Spleen (tissue), 11 donors: ENCODE measurements around the gene VPS51. TPM values are rescaled to one million over a fixed set of nuclear protein-coding genes. Genes with fewer than 3 reads are reported as not detected.
"Not testable (repeated sequence)": the region's sequence is repeated elsewhere in the genome, so short reads cannot be mapped to it uniquely, and the experiment has no call there.

Source experiments
- DNase-seq: peaks from one replicate; pipeline ENCODE4 v3.0.0-alpha.2; 2020
- H3K27ac ChIP-seq, 8 donors: fragments of 200-600 bp; sonication (generic) in 7 of 8; 1 replicate in 4 of 8; 2 replicates in 4 of 8; pipeline versions ENCODE4 v1.5.0 to v1.8.0; 2016 to 2021; ENCODE audit warnings: inconsistent platforms in 4 of 8, mild to moderate bottlenecking in 4 of 8, moderate library complexity in 1 of 8
- H3K27me3 ChIP-seq, 7 donors: fragments of 200-600 bp; sonication (generic) in 6 of 7; replicated peaks in 1 of 7; 1 replicate in 4 of 7; 2 replicates in 3 of 7; pipeline versions ENCODE4 v1.5.0 to v1.8.0; 2016 to 2021; ENCODE audit warnings: inconsistent platforms in 3 of 7, mild to moderate bottlenecking in 1 of 7
- H3K36me3 ChIP-seq, 6 donors: fragments of 200-600 bp; sonication (generic) in 5 of 6; 1 replicate in 4 of 6; 2 replicates in 2 of 6; pipeline versions ENCODE4 v1.5.0 to v1.8.0; 2016 to 2021; ENCODE audit warnings: inconsistent platforms in 2 of 6
- H3K4me1 ChIP-seq, 6 donors: fragments of 200-600 bp; sonication (generic) in 5 of 6; 1 replicate in 3 of 6; 2 replicates in 3 of 6; pipeline versions ENCODE4 v1.5.0 to v1.8.0; 2016 to 2021; ENCODE audit warnings: inconsistent platforms in 3 of 6
- H3K4me3 ChIP-seq, 8 donors: fragments of 200-600 bp; sonication (generic) in 7 of 8; 1 replicate in 4 of 8; 2 replicates in 4 of 8; pipeline versions ENCODE4 v1.5.0 to v1.8.0; 2016 to 2021; ENCODE audit warnings: inconsistent platforms in 4 of 8, mild to moderate bottlenecking in 4 of 8, moderate library complexity in 2 of 8
- H3K9me3 ChIP-seq, 8 donors: fragments of 200-600 bp; sonication (generic) in 7 of 8; 1 replicate in 4 of 8; 2 replicates in 4 of 8; pipeline versions ENCODE4 v1.5.0 to v1.8.0; 2016 to 2021; ENCODE audit warnings: inconsistent platforms in 4 of 8
- POLR2A ChIP-seq, 3 donors: fragments of 450-650 bp; IDR thresholded peaks; one replicate each; pipeline ENCODE4 v1.5.1; 2017; ENCODE audit warnings: antibody characterized with exemption in 3 of 3, mild to moderate bottlenecking in 1 of 3
- POLR2AphosphoS5 ChIP-seq, 3 donors: sonication (generic); formaldehyde crosslinking; IDR thresholded peaks; one replicate each; pipeline ENCODE4 v1.5.1; 2017; ENCODE audit warnings: antibody characterized with exemption in 3 of 3
- WGBS, 5 donors: extraction: QIAGEN DNeasy Blood & Tissue Kit in 3 of 5; methylation state at CpG; one replicate each; pipeline versions ENCODE4 v1.1.5 to v1.1.7; 2013 to 2018; 5-methylcytosine and 5-hydroxymethylcytosine counted together
- intact Hi-C: fragments of 100-400 bp; cut with DNase I; formaldehyde crosslinking; loops from one replicate; pipeline ENCODE4 v1.15.0; 2023; ENCODE audit warnings: low total_unique reads
- polyA plus RNA-seq, 3 donors: library from polyadenylated mRNA; stranded (reverse); fragments of 200-250 nt; gene quantifications; one replicate each; pipeline ENCODE4 v1.2.1, GENCODE V29; 2013
- total RNA-seq, 7 donors: library from RNA; depleted of rRNA in 3 of 7; stranded (reverse); fragments of >200 nt in 3 of 7; fragmentation: NEBNext Ultra II Directional in 4 of 7; extraction: Animal tissue kit (Norgen Biotek cat#: 25700) in 4 of 7; gene quantifications; one replicate each; pipeline versions ENCODE4 v1.1.0 to v1.2.1, GENCODE V29; 2016 to 2021
- TF ChIP-seq, protein P1 (sequence below), 11 experiments: fragments of 200-600 bp in 7 of 11; fragments of 450-650 bp in 4 of 11; sonication (generic) in 4 of 11; IDR thresholded peaks in 8 of 11; conservative IDR thresholded peaks in 3 of 11; 1 replicate in 7 of 11; 2 replicates in 4 of 11; pipeline versions ENCODE4 v1.4.0 to v1.8.0; 2016 to 2021; ENCODE audit warnings: antibody characterized with exemption in 11 of 11, inconsistent platforms in 4 of 11, mild to moderate bottlenecking in 1 of 11
- donor health status: healthy with polysubstance abuse.
- donor health status: DM: no; HTN: no; CAD: no; lungs with moderate emphysema.
- donor health status: DM: no; HTN: no; CAD: no.
- donor health status: Bipolar disorder and iron deficiency.
- donor health status: healthy.
- donor health status: DM: no; HTN: no; CAD: no.
- donor health status: DM: yes; HTN: yes; CAD: no.

Gene VPS51
- total and polyA plus RNA-seq, 10 donors = 103 to 570 (median 149) TPM

DNA sequence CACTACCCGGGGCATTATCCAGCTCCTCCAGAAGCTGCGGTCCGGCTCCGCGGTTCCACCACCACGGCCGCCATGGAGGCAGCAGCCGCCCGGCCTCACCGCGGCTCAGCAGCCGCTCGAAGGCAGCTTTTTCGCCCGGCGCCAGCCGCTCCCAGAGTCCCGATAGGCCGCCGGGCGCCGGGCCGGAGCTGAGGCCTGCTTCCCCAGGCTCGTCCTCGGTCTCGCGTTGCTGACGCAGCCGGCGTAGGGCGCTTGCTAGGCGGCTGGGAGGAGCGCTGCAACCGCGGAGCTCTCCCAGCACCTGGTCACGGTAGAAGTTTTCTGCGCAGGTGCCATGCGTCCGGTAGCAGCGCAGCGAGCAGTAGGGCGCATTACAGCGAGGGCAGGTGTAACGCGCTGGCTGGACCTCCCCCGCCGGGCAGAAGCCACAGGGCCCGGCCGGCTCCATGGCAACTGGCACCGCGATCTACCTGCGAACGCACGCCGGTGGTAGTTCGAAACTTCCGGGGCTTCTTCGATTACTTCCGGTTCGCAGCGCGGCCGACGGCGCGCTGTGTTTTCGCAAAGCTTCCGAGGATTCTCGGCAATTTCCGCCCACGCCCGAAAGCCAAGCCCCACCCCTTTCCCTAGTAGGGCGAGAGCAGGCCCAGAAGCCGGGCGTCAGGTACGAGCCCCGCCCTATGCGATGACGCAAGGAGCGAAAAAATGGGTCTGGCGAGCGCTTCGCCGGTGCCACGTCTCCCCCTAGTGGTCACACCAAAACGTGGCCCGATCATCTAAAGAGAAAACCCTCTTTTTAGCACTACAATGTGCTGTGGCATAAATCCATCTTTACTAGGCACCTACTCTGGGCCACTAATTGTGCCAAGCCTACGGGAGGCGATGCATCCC is 21.4 kb downstream of the VPS51 start, which contains the start of gene ZNHIT2:
Gene ZNHIT2 (minus strand): TSS at position 496 of the 891 bp plus-strand sequence. CDS start 48 bp downstream, at position 448.
- Histone ChIP-seq H3K9me3 (no peaks in the 10 kb centered on the region), H3K4me3 (peak within 1 kb of the TSS; percentile 77 to 99 (median 93)), H3K27me3 (no peaks in the 10 kb centered on the region), H3K27ac (peak within 1 kb of the TSS; percentile 79 to 98 (median 88)), H3K36me3 (peaks cover 0 to 56% (median 38%) of the 10 kb centered on the region in 6 donors), H3K4me1 (peaks cover 32 to 89% (median 66%) of the 10 kb centered on the region in 6 donors)
- DNase-seq = peak; percentile 100
- TF ChIP-seq, protein P1, sequence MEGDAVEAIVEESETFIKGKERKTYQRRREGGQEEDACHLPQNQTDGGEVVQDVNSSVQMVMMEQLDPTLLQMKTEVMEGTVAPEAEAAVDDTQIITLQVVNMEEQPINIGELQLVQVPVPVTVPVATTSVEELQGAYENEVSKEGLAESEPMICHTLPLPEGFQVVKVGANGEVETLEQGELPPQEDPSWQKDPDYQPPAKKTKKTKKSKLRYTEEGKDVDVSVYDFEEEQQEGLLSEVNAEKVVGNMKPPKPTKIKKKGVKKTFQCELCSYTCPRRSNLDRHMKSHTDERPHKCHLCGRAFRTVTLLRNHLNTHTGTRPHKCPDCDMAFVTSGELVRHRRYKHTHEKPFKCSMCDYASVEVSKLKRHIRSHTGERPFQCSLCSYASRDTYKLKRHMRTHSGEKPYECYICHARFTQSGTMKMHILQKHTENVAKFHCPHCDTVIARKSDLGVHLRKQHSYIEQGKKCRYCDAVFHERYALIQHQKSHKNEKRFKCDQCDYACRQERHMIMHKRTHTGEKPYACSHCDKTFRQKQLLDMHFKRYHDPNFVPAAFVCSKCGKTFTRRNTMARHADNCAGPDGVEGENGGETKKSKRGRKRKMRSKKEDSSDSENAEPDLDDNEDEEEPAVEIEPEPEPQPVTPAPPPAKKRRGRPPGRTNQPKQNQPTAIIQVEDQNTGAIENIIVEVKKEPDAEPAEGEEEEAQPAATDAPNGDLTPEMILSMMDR (IDR thresholded peaks at IDR 0.05 in 8 of 11, conservative IDR thresholded peaks at IDR 0.05 in 3 of 11) = peak; percentile 79 to 99 (median 95)
- peak; percentile 89 to 94 (median 92) for TF ChIP-seq POLR2AphosphoS5 (IDR thresholded peaks at IDR 0.05)
- peak in 1 of 3 donors; percentile 33 for TF ChIP-seq POLR2A (IDR thresholded peaks at IDR 0.05)
- intact Hi-C loops = loop anchor here (5.0 kb wide), 1 partner anchor 65 kb away; the partner anchor contains the start of gene CAPN1
- 0 to 1% (median 1%) methylated on average over 54 to 89 of the region's 89 CpGs for WGBS, 5 donors

- peaks cover 27 to 89% (median 66%) of the 10 kb centered on the region in 6 donors for H3K4me1 ChIP-seq
- H3K27me3 ChIP-seq = no peaks in the 10 kb centered on the region
- H3K27ac ChIP-seq = peak overlapping the region in 7 of 8 donors; percentile 82 to 98 (median 89)
- H3K4me3 ChIP-seq = peak overlapping the region in 2 of 8 donors; percentile 92 to 95
- 83 to 89% (median 86%) methylated on average over 18 of the region's 18 CpGs for WGBS, 5 donors
- no peak for TF ChIP-seq POLR2A (IDR thresholded peaks at IDR 0.05)
- TF ChIP-seq, protein P1 (IDR thresholded peaks at IDR 0.05 in 8 of 11, conservative IDR thresholded peaks at IDR 0.05 in 3 of 11) = peak in 4 of 11 experiments; percentile 7 to 62 (median 56)
- no peaks in the 10 kb centered on the region for H3K9me3 ChIP-seq
- peak; percentile 82 for DNase-seq
- intact Hi-C loops = loop anchor here (5.0 kb wide), 1 partner anchor 64 kb away; the partner anchor contains the start of gene CAPN1
- H3K36me3 ChIP-seq = peaks cover 0 to 56% (median 38%) of the 10 kb centered on the region in 6 donors
These were observed 22.3 kb downstream of the VPS51 start for GRCh38 chr11:65118097-65118837.

DNA sequence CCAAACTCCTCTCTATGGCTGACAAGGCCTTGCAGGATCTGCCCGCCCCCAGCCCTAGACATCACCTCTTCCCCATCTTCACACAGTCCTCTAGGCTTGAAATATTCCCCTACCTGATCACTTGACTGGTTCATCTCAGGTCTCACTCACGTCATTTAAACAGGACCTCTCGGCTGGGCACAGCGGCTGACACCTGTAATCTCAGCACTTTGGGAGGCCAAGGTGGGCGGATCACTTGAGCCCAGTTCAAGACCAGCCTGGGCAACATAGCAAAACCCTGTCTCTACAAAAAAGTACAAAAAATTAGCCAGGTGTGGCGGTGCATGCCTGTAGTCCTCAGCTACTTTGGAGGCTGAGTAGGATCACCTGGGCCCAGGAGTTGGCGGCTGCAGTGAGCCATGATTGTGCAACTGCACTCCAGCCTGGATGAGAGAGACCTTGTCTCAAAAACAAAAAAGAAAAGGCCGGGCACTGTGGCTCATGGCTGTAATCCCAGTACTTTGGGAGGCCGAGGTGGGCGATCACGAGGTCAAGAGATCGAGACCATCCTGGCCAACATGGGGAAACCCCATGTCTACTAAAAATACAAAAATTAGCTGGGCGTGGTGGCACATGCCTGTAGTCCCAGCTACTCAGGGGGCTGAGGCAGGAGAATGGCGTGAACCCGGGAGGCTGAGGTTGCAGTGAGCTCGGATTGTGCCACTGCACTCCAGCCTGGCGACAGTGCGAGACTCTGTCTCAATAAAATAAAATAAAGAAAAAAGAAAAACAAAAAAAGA is 23.1 kb downstream of the VPS51 start:
- intact Hi-C loops = loop anchor here (5.0 kb wide), 1 partner anchor 63 kb away; the partner anchor contains the start of gene CAPN1
- 86 to 91% (median 90%) methylated on average over 18 of the region's 18 CpGs for WGBS, 5 donors
- Histone ChIP-seq H3K4me1 (peaks cover 27 to 89% (median 66%) of the 10 kb centered on the region in 6 donors), H3K27ac (peak overlapping the region in 6 of 8 donors; percentile 20 to 98 (median 89)), H3K36me3 (peaks cover 0 to 58% (median 38%) of the 10 kb centered on the region in 6 donors)
- peak in 2 of 3 donors; percentile 6 to 12 for TF ChIP-seq POLR2AphosphoS5 (IDR thresholded peaks at IDR 0.05)
- H3K27me3 ChIP-seq, H3K4me3 ChIP-seq, DNase-seq, H3K9me3 ChIP-seq: not testable (repeated sequence)

DNA sequence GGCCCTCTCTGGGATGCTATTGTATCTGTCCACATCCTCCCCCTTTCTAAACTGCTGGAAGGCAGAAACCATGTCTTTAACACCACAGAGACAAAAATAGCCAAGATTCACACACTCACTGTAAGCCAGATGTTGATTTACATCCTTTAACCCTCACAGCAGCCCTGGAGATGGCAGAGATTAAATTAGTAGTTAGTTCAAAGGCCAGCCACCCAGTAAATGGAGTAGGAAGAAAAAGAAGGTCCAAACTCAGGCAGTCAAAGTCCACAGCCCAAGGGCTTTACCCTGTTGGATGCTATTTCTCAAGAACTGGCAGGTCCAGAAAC is 23.6 kb downstream of the VPS51 start:
- H3K4me1 ChIP-seq = peaks cover 27 to 92% (median 68%) of the 10 kb centered on the region in 6 donors
- H3K9me3 ChIP-seq = no peaks in the 10 kb centered on the region
- TF ChIP-seq POLR2AphosphoS5 (IDR thresholded peaks at IDR 0.05) (no peak), POLR2A (IDR thresholded peaks at IDR 0.05) (no peak)
- TF ChIP-seq, protein P1 (IDR thresholded peaks at IDR 0.05 in 8 of 11, conservative IDR thresholded peaks at IDR 0.05 in 3 of 11) = no peak
- no peak overlapping the region for H3K4me3 ChIP-seq
- H3K27me3 ChIP-seq = no peaks in the 10 kb centered on the region
- intact Hi-C loops = loop anchor here (5.0 kb wide), 1 partner anchor 63 kb away; the partner anchor contains the start of gene CAPN1
- peaks cover 0 to 63% (median 42%) of the 10 kb centered on the region in 6 donors for H3K36me3 ChIP-seq
- no peak for DNase-seq
- H3K27ac ChIP-seq = peak overlapping the region in 3 of 8 donors; percentile 91 to 98 (median 93)
